ENCODE data around the gene TSPAN14. TPM values are rescaled to one million over a fixed set of nuclear protein-coding genes. Genes with fewer than 3 reads are reported as not detected.

TSPAN14 gene
- polyA plus RNA-seq, 1 donor (not counting 4 experiments of a cell fraction or from before 2014, with no cell fraction given), result 71.1 TPM

- H3K4me2 ChIP-seq (ENCODE audit: control insufficient read depth, extremely low read depth, insufficient read depth, low read depth, low read length), result no peak overlapping the region
- no peaks in the 10 kb centered on the region for H3K27me3 ChIP-seq (ENCODE audit: control insufficient read depth, extremely low read depth, insufficient read depth, low read length)
- H2AFZ ChIP-seq (ENCODE audit: control insufficient read depth, low read length), result peak overlapping the region; percentile 26
- dilution Hi-C loops (cut with MboI; ENCODE audit: extremely low pct_ligation_motif_present, low sequenced_read_pairs), result no loop called here
- no peaks in the 10 kb centered on the region for H4K20me1 ChIP-seq (ENCODE audit: control insufficient read depth, extremely low read depth, insufficient read depth, low read length)
- DNase-seq (ENCODE audit: low read depth, low spot score) (no peak), FAIRE-seq (no peak)
- H3K36me3 ChIP-seq (ENCODE audit: control insufficient read depth in 2 of 2, extremely low read depth in 1 of 2, insufficient read depth in 2 of 2, low read length in 2 of 2), result no peaks in the 10 kb centered on the region
- no peak overlapping the region for H3K4me3 ChIP-seq (ENCODE audit: control insufficient read depth in 2 of 3, extremely low read depth in 1 of 3, insufficient read depth in 2 of 3, low read depth in 1 of 3, low read length in 3 of 3)
- H3K4me1 ChIP-seq (ENCODE audit: control insufficient read depth, extremely low read depth, insufficient read depth, low read length), result peaks cover 11% of the 10 kb centered on the region
- no peaks in the 10 kb centered on the region for H3K79me2 ChIP-seq (ENCODE audit: control insufficient read depth, insufficient read depth, low read length)
- no peaks in the 10 kb centered on the region for H3K9me3 ChIP-seq (ENCODE audit: control insufficient read depth, low read depth, low read length)
- H3K9ac ChIP-seq (ENCODE audit: control insufficient read depth, extremely low read depth, insufficient read depth, low read length), result no peak overlapping the region
- TF ChIP-seq, protein P1, sequence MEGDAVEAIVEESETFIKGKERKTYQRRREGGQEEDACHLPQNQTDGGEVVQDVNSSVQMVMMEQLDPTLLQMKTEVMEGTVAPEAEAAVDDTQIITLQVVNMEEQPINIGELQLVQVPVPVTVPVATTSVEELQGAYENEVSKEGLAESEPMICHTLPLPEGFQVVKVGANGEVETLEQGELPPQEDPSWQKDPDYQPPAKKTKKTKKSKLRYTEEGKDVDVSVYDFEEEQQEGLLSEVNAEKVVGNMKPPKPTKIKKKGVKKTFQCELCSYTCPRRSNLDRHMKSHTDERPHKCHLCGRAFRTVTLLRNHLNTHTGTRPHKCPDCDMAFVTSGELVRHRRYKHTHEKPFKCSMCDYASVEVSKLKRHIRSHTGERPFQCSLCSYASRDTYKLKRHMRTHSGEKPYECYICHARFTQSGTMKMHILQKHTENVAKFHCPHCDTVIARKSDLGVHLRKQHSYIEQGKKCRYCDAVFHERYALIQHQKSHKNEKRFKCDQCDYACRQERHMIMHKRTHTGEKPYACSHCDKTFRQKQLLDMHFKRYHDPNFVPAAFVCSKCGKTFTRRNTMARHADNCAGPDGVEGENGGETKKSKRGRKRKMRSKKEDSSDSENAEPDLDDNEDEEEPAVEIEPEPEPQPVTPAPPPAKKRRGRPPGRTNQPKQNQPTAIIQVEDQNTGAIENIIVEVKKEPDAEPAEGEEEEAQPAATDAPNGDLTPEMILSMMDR (optimal IDR thresholded peaks at IDR 0.05 in 1 of 3, IDR thresholded peaks at IDR 0.05 in 1 of 3, conservative IDR thresholded peaks at IDR 0.05 in 1 of 3; ENCODE audit: extremely low read depth in 1 of 3, insufficient read depth in 2 of 3, low read length in 3 of 3), result peak; percentile 93 to 96 (median 93)
- TF ChIP-seq EZH2 (IDR thresholded peaks at IDR 0.05; ENCODE audit: low read length), result no peak
- no peak overlapping the region for H3K27ac ChIP-seq (ENCODE audit: control insufficient read depth, insufficient read depth, low read length)
- no peaks in the 10 kb centered on the region for H3K9me1 ChIP-seq (ENCODE audit: control insufficient read depth, extremely low read depth, insufficient read depth, low read length)
Measured at GRCh38 chr10:80444646-80445319, 9.3 kb upstream of the TSPAN14 start.

- peaks cover 2% of the 10 kb centered on the region for H3K9me3 ChIP-seq (ENCODE audit: control insufficient read depth, low read depth, low read length)
- DNase-seq (ENCODE audit: low read depth, low spot score), result no peak
- H3K27ac ChIP-seq (ENCODE audit: control insufficient read depth, insufficient read depth, low read length), result no peak overlapping the region
- no peak overlapping the region for H2AFZ ChIP-seq (ENCODE audit: control insufficient read depth, low read length)
- H3K27me3 ChIP-seq (ENCODE audit: control insufficient read depth, extremely low read depth, insufficient read depth, low read length), result no peaks in the 10 kb centered on the region
- H3K4me3 ChIP-seq (ENCODE audit: control insufficient read depth in 2 of 3, extremely low read depth in 1 of 3, insufficient read depth in 2 of 3, low read depth in 1 of 3, low read length in 3 of 3), result no peak overlapping the region
- H4K20me1 ChIP-seq (ENCODE audit: control insufficient read depth, extremely low read depth, insufficient read depth, low read length), result no peaks in the 10 kb centered on the region
- FAIRE-seq, result no peak
- no peaks in the 10 kb centered on the region for H3K36me3 ChIP-seq (ENCODE audit: control insufficient read depth in 2 of 2, extremely low read depth in 1 of 2, insufficient read depth in 2 of 2, low read length in 2 of 2)
- TF ChIP-seq, protein P1 (optimal IDR thresholded peaks at IDR 0.05 in 1 of 3, IDR thresholded peaks at IDR 0.05 in 1 of 3, conservative IDR thresholded peaks at IDR 0.05 in 1 of 3; ENCODE audit: extremely low read depth in 1 of 3, insufficient read depth in 2 of 3, low read length in 3 of 3), result no peak
- TF ChIP-seq EZH2 (IDR thresholded peaks at IDR 0.05; ENCODE audit: low read length), result no peak
- peaks cover 12% of the 10 kb centered on the region for H3K4me1 ChIP-seq (ENCODE audit: control insufficient read depth, extremely low read depth, insufficient read depth, low read length)
- no peaks in the 10 kb centered on the region for H3K79me2 ChIP-seq (ENCODE audit: control insufficient read depth, insufficient read depth, low read length)
- H3K9ac ChIP-seq (ENCODE audit: control insufficient read depth, extremely low read depth, insufficient read depth, low read length), result no peak overlapping the region
- H3K4me2 ChIP-seq (ENCODE audit: control insufficient read depth, extremely low read depth, insufficient read depth, low read depth, low read length), result no peak overlapping the region
- H3K9me1 ChIP-seq (ENCODE audit: control insufficient read depth, extremely low read depth, insufficient read depth, low read length), result no peaks in the 10 kb centered on the region
- dilution Hi-C loops (cut with MboI; ENCODE audit: extremely low pct_ligation_motif_present, low sequenced_read_pairs), result no loop called here
Measured at GRCh38 chr10:80447436-80448190, 6.5 kb upstream of the TSPAN14 start.
